ENCODE data around the gene CORO7.

Gene CORO7

DNA sequence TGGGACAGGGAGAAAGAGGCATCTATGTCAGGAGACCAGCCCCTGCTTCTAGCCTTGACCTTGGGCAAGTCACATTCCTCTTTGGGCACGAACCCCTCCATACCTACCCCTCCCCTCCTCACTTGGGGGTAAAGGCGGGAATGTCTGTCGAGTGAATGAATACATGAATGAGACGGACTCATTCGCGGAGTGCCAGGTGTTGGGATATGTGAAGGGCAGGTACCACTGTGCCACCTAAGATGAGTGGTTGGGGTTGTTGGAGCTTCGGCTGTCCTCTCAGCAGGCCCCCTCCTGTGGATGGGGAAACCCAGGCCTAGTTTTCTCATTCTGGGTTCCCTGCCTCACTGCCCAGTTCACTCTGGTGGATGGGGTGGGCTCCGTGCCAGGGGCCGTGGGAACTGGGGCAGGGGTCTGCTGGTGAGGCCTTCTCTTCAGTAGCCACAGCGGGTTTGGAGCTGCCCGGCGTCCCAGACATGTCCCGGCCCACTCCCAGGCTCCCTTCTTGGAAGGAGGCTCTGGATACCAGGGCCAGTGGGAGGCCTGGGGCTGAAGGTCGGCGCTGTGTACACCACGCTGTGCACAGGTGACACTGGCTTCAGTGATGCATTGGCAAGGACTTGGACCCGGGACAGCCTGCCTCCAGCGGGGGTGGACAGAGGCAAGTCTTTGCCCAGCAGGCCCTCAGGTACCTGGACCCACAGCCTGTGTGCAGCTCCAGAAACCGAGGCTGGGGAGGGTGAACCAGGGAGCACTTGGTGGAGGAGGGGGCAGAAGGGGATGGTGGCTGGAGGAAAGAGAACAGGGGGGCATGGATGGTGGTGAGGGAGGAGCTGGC lies 94.9 kb downstream of the CORO7 start:
- DNase-seq (ENCODE audit: low spot score): no peak

DNA sequence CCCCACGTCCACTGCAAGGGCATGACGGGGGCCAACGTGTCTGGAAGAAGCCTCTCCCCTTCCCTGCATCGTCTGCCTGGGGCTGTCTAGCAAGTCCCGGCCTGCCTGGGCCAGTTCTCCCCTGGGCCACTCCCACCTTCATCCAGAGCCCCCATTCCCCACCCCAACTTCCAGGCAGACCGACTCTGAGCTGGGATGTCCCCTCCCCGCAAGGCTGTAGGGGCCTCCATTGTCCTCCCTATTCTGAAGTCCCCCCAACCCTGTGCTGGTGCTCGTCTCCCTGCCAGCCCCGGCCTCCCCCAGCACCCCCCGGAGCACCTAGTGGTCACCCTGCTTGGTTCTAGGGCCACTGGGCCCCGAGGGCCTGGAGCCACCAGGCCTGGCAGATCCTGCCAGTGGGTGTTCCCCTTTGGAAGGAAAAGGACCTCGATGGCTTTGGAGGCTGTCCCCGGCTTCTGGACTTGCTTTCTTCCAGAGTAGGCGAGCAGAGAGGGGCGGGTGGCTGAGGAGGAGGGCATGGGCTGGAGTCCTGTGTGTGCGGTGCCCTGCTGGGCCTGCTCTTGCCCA lies 95.7 kb downstream of the CORO7 start:
- peak; percentile 3 for DNase-seq (ENCODE audit: low spot score)

DNA sequence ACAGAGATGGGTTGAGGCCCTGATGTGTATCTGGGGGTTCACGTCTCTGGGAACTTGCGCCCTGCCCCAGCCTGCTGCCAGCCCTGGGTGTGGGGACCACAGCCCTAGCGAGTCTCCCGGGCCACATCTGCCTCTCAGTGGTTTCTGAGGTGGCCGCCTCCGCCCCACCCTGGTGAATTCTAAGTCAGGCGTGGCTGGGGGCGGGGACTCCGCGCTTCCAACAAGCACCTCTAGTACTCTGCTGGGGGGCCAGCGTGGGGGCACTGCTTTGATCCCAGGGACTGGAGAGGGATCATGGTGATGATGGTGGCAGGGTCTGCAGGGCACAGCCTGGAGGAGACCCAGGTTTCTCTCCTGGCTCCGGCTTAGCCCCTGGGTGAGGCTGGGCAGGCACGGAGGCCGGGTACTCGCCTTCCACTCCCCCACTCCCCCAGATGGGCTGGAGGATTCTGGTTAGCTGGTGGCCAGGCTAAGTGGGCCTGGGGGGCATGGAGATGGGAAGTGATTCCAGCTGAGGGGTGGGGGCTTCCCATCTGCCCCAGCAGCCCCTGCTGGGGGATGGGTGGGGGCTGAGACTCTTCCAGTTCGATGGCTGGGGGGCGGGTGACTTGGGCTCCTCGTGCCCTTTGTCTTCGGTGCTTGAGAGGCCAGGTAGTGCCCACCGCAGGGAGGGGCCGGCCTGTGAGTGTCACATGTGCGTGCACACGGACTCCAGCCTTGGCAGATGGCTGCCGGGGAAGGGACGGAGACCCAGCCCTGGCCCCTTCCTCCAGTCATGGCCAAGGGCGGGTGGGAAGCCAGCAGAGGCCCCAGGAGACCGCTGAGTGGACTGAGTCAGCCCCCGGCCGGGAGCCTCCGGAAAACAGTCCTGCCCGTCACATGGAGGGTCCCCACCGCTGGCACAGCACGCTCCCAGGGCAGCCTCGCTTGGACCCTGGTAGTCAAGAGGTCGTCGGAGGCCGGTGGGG lies 96.7 kb downstream of the CORO7 start:
- peak; percentile 14 for DNase-seq (ENCODE audit: low spot score)

DNA sequence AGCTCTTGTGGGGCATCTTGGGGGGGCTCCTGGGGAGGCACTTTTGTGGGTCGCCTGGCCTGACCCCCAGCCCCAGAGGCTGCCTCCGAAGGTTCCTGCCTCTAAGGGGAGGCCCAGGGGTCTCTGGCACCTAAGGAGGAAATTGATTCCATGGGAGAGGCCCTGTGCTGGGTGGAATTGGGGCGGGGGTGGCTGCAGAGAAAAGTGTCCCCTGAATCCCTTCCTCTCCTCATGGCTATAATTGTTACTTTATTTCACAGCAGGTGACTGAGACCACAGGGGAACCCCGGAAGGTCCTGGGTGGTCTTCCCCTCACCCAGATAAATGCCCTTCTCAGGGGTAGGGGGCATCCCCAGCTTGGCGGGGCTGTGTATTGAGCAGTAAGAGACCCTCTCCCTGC lies 97.4 kb downstream of the CORO7 start:
- no peak for DNase-seq (ENCODE audit: low spot score)

DNA sequence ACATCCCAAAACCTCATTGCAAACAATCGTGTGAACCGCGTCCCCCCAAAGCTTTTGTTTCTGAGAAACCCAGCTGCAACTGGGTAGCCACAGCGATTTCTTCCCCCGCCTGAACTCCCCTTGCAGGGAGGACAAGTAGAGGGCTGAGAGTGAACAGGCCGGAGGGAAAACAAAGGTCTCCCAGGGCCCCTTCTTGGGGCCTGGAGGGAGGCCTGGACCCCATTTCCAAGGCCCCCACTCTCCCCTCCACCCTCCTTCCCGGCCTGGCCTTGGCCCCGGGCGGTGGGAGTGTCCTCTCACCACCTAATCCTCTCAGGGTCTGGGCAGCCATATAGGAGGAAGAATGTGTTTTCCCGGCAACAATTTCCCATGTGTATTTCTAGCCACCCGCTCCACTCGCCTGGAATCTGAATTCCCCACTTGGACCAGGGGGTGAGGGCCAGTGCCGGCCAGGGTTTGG lies 97.9 kb downstream of the CORO7 start:
- peak; percentile 21 for DNase-seq (ENCODE audit: low spot score)

DNA sequence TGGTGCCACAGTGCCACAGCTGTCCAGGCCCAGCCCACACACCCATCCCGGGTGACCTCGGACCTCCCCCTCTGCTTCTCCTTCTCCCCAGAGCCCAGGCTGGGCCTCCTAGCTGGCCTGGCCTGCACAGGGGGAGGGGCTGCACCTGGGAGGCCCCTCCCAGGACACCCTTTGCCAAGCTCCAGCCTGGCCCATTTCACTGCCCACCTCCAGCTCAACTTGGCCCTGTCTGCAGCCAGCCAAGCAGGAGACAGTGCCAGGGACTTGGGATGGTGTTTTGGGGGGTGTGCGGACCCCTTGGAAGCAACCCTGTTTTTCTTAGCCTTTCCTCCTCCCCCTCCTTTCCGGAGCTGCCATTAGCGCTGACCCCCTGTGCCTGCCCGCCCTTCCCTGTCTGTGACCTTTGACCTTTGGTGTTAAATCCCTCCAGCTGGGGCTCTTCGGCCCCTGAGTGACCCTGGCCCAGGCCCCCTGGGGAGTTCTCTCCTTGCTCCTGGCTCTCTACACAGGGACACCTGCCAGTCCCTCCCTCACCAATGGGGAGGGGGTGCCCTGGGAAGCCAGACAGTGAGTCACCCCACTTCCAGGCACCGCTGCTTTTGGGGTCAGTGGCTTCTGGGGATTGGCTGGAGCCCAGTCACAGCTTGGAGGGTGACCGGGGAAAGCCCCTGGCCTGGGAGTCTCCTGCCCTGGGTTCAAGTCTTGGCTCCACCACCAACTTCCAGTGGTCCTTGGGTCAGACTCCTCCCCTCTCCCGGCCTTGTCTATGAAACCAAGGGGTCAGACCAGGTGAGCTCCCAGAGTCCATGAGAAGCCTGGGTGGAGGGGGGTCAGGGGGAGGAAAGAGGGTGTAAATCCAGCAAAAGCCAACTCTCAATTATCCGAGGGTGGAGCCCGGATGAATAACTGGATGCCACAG lies 98.6 kb downstream of the CORO7 start:
- DNase-seq (ENCODE audit: low spot score): peak; percentile 23

DNA sequence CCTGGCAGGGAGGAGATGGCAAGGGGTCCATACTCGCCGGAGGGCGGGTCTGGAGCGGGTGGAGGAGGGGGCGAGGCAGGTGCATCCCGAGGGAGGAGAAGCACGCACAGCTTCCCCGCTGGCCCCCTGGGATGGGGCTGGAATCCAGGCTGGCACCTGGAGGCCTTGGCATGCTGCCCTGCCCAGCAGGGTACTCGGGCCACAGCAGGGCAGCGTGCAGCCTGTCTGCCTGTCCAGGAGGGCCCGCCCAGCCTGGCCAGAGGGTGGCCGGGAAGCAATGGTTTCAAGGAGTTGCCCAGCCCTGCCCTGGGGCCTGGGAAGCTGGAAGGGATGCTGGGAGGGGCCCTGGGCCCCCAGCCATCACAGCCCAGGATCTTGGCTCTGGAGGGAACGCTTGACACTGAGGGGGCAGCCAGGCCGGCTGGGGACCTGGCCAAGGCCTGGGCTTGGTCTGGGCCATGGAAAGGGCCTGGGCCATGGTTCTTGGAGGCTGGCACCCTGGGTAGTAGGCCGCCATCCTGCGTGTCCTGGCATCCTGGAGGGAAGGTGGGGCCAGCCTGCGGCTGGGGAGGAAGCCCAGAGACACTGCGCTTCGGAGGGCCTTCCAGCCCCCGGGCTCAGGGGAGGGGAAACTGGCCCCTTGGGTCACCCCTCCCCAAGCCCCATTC lies 99.4 kb downstream of the CORO7 start:
- DNase-seq (ENCODE audit: low spot score): peak; percentile 48

DNA sequence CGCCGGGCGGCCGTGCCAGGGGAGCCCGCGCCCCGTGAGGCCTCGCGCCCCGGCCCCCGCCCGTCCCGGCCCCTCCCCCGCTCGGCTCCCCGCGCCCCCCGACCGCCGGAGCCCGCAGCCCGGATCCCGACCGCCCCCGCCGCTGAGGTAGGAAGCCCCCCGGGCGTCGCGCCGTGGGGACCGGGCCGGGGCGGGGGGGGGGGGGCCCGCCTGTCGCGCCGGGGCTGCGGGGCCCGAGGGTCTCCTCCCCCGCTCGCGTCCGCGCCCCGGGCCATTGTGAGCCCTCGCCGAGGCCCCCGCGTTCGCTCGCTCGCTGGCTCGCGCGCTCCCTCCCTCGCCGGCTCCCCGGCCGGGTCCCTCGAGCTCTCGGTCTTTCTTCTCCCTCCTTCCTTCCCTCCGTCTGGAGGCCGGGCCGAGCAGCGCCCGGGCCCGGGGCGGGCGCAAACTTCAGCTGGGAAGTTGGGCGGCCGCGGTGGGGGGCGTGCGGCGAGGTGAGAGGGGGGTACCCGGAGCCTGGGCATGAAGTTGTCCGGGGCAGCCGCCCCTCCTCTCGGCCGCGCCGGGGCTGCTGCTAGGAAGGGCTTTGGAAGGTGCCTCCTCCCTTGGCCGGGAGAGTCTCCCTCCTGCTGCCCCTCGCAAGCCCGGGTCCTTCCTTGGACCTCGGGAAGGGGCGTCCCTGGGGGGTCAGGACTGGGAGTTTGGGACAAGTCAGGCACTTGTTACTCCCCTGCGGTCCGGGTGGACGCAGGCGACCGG lies 100.1 kb downstream of the CORO7 start:
- peak; percentile 56 for DNase-seq (ENCODE audit: low spot score)

DNA sequence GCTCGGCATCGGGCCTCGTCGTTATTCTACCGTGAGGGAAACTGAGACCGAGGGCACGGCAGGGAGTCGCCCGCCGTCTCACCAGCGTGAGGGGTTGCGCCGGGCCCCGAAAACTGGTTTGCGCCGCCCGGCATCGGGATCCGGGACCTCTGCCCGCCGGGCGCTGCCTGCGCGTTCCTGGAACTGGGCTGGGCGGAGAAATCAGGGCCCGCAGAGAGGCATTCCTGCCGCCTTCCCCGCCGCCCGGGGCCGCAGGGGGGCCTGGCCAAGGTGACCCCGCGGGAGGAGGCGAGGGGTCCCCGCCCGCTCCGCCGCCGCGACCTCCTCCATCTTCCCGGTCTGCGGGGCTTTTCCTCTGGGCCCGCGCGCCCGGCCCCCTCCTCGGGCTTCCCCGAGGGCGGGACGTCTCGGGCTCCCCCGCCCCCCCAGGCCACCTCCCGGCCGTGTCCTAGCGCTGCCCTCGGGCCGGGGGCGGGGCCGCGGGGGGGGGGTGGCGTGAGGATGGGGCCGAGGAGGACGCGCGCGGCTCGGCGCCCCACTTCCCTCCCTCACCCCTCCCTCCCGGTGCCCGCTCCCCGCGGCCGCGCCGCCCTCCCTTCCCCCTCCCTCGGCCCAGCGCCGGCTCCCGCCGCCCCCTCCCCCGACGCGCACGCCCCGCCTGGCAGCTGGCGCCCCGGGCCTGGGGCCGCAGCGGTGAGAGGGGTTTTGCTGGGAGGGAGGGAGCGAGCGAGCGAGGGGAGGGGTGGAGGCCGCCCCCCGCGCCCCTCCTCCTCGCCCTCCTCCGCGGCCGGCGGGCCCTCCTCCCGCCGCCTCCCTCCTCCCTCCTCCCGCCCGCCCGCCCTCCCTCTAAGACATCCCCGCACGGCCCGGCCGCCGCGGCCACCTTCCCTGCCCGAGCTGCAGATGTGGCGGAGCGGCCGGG lies 100.9 kb downstream of the CORO7 start, which contains the start of gene GLIS2:
Gene GLIS2 (plus strand): TSS at position 882 of the 922 bp plus-strand sequence. CDS start 16,214 bp downstream, outside the sequence.
- peak; percentile 90 for DNase-seq (ENCODE audit: low spot score)

DNA sequence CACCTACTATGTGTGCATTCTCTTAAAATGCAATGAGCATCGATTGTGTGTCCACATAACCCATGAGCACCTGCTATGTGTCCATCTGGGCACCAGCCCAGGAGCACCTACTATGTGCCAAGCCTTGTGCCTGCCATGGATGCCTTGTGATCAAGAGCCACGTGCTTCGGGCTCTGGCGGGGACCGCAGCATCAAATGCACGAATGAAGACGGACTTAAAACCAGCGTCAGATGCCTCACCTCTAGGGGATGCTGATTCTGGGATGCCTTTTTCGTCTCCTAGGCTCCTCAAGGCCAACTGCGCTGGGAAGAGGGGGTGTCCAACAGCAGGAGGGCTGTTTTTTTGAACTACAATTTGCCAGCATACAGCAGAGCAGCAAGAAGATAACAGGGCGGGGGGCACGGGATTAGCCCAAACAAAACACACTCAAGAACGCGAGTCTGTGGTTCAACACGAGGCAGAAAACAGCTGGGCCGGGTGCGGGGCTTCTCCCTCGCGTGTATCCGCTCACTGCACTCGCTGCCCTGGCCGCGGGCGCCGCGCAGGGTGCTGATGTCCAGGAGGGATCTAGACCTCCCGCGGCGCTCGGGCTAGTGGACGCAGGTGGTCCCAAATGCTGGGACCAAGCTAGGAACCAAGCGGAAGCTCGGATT lies 101.7 kb downstream of the CORO7 start:
- DNase-seq (ENCODE audit: low spot score): peak; percentile 23

DNA sequence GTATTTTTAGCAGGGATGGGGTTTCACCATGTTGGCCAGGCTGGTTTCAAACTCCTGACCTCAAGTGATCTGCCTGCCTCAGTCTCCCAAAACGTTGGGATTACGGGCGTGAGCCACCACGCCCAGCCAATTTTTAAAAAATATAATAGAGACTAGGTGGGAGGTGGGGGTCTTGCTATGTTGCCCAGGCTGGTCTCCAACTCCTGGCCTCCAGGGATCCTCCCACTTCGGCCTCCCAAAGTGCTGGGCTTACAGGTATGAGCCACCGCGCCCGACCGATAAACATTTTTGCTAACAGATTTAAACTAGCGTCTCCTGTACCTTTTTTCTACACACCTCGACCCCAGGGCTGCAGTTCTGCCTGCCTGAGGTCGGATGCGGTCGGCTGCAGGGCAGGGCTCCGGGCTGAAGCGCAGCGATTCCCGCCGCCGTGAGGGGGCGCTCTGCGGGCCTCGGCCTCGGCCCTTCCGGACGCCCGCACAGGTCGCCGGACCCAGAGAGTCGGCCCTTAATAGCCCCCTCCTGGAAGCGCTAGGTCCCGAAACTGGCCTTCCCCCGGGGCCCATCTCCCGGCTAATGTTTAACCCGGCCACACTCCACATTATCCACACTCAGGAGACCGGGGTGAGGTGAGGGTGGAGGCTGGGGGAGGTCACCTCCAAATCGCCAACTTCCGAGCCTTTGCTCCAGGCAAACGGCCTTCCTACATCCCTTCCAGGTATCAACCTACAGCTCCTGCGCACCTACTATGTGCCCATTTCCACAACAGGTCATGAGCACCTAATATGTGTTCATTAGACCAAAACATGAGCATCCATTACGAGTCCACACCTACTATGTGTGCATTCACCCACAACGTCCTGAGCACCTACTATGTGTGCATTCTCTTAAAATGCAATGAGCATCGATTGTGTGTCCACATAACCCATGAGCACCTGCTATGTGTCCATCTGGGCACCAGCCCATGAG lies 102.5 kb downstream of the CORO7 start:
- DNase-seq (ENCODE audit: low spot score): peak; percentile 76

DNA sequence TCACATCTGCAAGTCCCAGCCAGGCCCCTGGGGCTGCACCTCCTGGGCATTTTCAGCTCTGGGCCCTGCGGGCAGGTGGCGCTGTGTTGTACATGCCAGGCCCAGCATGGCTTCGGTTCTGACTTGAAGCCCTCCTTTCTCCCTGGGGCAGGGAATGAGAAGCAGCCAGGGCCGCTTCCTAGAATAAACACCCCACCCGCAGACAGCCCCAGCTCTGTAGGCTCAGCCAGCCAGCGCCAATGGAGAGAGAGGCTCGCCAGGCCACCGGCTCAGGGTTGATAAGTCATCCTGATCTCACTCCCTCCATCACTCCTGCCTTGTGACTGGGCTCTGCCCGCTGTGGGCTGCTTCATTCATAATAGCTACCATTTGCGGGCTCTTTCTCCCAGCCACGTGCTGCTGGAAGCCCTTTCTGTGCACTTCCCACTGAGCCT lies 106.5 kb downstream of the CORO7 start:
- DNase-seq (ENCODE audit: low spot score): peak; percentile 55

DNA sequence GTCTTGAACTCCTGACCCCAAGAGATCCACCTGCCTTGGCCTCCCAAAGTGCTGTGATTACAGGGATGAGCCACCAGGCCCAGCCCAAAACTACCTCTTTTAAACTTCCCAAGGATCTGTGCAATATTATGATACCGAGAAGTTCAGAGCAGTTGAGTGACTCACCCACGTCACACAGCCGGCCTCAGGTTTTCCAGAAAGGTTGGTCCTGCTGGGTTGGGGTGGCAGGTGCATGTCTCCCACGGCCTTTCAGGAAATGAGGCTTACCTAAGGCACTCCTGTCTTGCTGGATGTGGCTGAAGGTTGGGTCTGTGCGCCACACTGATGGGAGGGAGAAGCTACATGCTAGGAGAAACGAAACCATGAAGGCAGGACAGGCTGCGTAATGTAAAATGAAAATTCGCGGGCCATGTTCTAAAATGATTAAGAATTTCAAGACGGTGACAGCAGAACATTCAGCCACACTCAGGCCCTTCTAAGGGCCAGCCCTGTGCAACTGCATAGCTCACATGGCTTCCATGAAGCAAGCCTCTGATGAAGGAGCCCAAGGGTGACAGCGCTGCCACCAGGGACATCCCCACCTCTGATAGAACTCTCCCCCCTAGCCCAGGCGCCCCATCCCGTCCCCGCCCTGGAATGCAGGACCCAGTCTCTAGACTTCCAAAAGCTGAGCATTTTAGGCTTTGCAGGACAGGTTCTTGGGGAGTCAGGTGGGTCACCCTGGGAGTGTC lies 107.1 kb downstream of the CORO7 start:
- DNase-seq (ENCODE audit: low spot score): no peak

DNA sequence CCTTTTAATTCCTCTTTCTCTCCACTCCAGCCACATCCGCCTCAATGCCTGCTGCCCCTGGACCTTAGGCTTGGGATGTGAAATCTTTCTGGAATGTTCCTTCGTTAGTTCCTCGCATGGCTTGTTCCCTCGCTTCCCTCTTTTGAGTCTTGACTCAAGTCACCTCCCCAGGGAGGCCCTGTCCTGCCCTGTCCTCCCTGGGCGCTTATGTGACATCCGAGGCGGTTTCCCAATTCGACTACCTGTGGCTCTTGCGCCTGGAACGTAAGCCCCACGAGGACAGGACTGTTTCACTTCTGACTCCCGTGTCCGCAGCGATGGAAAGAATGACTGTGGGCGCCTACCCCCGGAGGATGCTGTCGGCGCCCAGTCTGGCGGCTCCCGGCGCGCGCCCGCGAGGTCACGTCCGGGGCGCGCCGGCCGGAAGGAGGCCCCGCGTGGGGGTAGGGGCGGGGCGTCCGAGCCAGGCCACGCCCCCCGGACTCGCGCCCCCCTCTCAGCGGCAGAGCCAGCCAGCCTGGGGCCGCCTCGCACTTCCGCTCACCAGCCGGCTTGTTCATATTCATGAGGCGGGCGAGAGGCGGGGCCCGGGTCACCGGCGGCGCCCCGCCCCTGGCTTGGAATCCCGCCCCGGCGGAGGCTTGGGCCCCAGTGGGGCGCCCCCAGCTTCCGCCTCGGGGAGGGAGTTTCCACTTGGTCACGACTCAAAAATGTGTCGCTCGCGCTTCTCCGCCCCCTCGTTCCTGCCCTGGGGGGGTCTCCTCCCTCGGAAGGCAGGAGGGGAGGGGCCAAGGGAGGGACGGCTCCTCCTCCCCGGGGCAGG lies 109.0 kb downstream of the CORO7 start:
- peak; percentile 97 for DNase-seq (ENCODE audit: low spot score)

DNA sequence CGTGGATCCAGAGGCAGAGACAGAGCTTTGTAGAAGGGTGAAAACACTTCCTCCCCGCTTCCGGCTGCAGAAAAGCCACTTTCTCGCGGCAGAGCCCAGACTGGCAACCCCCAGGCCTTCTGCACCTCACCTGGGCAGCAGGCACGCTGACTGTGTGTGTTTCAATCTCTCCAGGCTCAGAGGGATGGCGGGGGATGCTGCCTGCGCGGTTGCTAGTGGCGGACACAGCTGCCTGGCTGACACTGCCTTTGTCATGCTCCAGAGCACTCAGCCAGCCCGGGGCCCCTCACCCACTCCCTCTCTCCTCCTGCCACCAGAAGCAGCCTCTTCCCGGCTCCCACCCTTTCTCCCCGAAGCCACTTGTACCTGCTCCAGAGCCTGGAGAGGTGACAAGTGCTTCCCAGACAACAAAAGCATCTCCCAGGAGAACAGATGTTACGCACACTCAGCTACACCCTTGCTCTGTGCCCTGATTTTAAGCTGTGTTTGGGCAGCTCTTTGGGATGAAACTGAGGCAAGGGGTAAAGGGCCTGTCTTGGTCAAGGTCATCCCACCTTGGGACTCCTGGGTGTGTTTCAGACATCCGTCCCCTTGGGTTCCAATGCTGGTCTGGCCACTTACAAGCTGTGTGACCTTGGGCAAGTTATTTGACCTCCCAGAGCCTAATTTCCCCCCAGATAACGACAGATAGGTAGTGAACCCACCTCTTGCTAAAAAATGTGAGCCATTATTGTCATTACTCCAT lies 109.8 kb downstream of the CORO7 start:
- DNase-seq (ENCODE audit: low spot score): no peak

Data from iPS-NIHi11 (cell line).